Esophagus squamous epithelium (tissue), 5 donors: ENCODE results near the gene JARID2. TPM values are rescaled to one million over a fixed set of nuclear protein-coding genes. Genes with fewer than 3 reads are reported as not detected.

Source experiments
- DNase-seq: peaks from one replicate; lab custom pipeline; 2025; lab: John Stamatoyannopoulos, UW
- H3K27ac ChIP-seq, 4 donors: fragments of 200-600 bp; sonication (generic); one replicate each; pipeline ENCODE4 v1.5.1; 2016 to 2019; ENCODE audit warnings: mild to moderate bottlenecking in 1 of 4
- H3K27me3 ChIP-seq, 4 donors: fragments of 200-600 bp; sonication (generic); 1 replicate in 3 of 4; 2 replicates in 1 of 4; pipeline versions ENCODE4 v1.5.1 to v1.6.0; 2017 to 2021; ENCODE audit warnings: antibody characterized with exemption in 1 of 4
- H3K36me3 ChIP-seq, 3 donors: fragments of 200-600 bp; sonication (generic); one replicate each; pipeline ENCODE4 v1.5.1; 2016 to 2019
- H3K4me1 ChIP-seq, 3 donors: fragments of 200-600 bp; sonication (generic); one replicate each; pipeline ENCODE4 v1.5.1; 2017 to 2019
- H3K4me3 ChIP-seq, 4 donors: fragments of 200-600 bp; sonication (generic); 1 replicate in 3 of 4; 2 replicates in 1 of 4; pipeline ENCODE4 v1.5.1; 2016 to 2019; ENCODE audit warnings: mild to moderate bottlenecking in 2 of 4, moderate library complexity in 1 of 4
- H3K9me3 ChIP-seq, 3 donors: fragments of 200-600 bp; sonication (generic); one replicate each; pipeline ENCODE4 v1.5.1; 2016 to 2019
- POLR2A ChIP-seq, 4 donors: fragments of 450-650 bp; IDR thresholded peaks; one replicate each; pipeline ENCODE4 v1.6.1; 2017; ENCODE audit warnings: antibody characterized with exemption in 4 of 4, mild to moderate bottlenecking in 4 of 4, moderate library complexity in 3 of 4
- WGBS, 2 donors: methylation state at CpG; one replicate each; pipeline ENCODE4 v1.1.5; 2018; 5-methylcytosine and 5-hydroxymethylcytosine counted together
- intact Hi-C: fragments of 100-400 bp; cut with DNase I; formaldehyde crosslinking; loops from one replicate; pipeline ENCODE4 v1.15.0; 2022
- total RNA-seq, 4 donors: library from RNA; depleted of rRNA; stranded (reverse); fragments of >200 nt; gene quantifications; one replicate each; pipeline ENCODE4 v1.1.0, GENCODE V29; 2016
- TF ChIP-seq, protein P1 (sequence below), 6 experiments: fragments of 450-650 bp in 4 of 6; fragments of 200-600 bp in 2 of 6; sonication (generic) in 2 of 6; IDR thresholded peaks; one replicate each; pipeline ENCODE4 v1.5.1; 2016 to 2019; ENCODE audit warnings: antibody characterized with exemption in 6 of 6, mild to moderate bottlenecking in 4 of 6, moderate library complexity in 4 of 6
- donor health status: DM: yes; HTN: yes; CAD: no.

Gene JARID2
- total RNA-seq, 4 donors from 2014 or later: 13.3 to 19.6 (median 16.3) TPM

DNA sequence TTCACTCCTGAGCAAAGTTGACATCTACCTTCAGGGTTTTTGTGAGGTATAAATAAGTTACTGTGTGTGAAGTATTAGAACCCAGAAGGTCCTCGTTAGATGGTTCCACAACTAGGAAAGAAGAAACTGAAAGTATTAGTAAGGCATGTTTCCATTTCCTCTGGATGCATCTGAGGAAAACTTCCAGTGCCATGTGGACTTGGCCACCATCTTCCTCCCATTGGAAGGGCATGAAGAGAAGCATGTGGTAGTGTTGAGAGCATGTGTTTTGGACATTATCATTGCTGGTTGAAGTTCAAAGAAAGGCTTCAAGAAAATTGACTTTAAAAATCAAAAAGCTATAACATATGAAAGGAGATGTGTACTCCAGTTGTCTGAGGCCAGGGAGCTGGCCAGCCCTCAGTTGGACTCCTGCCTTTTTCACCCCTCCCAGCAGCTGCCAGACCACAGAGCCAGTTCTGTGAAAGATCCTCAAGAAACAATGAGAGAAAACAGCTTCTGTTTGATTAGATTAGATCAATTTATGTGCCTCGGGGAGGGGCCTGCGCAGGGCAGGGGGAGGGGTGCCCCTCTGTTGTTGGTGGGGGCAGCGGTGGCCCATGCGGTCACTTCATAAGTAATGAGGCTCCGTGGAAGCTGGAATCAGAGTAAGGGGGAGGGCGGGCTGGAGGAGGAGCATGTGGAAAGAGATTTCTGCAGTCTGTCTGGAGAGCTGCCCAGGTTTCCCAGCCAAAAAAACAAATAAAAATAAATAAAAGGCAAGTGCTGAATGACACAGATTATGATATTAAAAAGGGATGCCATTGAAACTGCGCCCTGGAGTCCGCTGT is 154.0 kb downstream of the JARID2 start:
- H3K27me3 ChIP-seq: no peaks in the 10 kb centered on the region
- no peaks in the 10 kb centered on the region for H3K9me3 ChIP-seq
- 15 to 25% methylated on average over 9 of the region's 9 CpGs for WGBS, 2 donors
- intact Hi-C loops: no loop called here
- peaks cover 20 to 72% (median 28%) of the 10 kb centered on the region in 3 donors for H3K4me1 ChIP-seq
- peak overlapping the region; percentile 31 to 74 (median 50) for H3K27ac ChIP-seq
- TF ChIP-seq POLR2A (IDR thresholded peaks at IDR 0.05): no peak
- TF ChIP-seq, protein P1, sequence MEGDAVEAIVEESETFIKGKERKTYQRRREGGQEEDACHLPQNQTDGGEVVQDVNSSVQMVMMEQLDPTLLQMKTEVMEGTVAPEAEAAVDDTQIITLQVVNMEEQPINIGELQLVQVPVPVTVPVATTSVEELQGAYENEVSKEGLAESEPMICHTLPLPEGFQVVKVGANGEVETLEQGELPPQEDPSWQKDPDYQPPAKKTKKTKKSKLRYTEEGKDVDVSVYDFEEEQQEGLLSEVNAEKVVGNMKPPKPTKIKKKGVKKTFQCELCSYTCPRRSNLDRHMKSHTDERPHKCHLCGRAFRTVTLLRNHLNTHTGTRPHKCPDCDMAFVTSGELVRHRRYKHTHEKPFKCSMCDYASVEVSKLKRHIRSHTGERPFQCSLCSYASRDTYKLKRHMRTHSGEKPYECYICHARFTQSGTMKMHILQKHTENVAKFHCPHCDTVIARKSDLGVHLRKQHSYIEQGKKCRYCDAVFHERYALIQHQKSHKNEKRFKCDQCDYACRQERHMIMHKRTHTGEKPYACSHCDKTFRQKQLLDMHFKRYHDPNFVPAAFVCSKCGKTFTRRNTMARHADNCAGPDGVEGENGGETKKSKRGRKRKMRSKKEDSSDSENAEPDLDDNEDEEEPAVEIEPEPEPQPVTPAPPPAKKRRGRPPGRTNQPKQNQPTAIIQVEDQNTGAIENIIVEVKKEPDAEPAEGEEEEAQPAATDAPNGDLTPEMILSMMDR (IDR thresholded peaks at IDR 0.05): no peak
- no peak for DNase-seq
- H3K36me3 ChIP-seq: no peaks in the 10 kb centered on the region
- H3K4me3 ChIP-seq: peak overlapping the region in 3 of 4 donors; percentile 27 to 48 (median 35)

DNA sequence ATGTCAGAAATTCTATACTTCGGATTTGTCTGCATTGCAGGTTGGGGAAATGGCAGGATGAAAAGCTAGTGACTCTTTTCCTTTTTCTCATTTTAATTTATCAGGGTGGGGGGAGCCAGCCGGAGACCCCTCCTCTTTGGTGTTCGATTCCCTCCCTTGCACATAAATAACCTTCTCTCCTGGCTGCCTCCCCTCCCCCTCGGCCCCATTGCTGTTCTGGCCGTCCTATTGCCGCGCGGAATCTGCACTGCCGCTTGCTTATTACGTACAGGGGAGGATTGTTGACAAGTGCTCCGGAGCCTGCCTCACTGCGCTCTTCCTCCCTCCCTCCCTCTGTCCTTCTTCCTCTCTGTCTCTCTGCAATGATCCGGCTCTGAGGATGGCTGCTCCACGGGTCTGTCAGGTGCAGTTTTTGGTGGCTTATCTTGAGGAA is 154.7 kb downstream of the JARID2 start:
- no peaks in the 10 kb centered on the region for H3K9me3 ChIP-seq
- H3K4me1 ChIP-seq: peaks cover 20 to 76% (median 28%) of the 10 kb centered on the region in 3 donors
- no peaks in the 10 kb centered on the region for H3K27me3 ChIP-seq
- peak overlapping the region in 3 of 4 donors; percentile 45 to 74 (median 55) for H3K27ac ChIP-seq
- intact Hi-C loops: no loop called here
- WGBS, 2 donors: 40 to 54% methylated on average over 14 of the region's 14 CpGs
- DNase-seq: no peak
- TF ChIP-seq POLR2A (IDR thresholded peaks at IDR 0.05): no peak
- TF ChIP-seq, protein P1 (IDR thresholded peaks at IDR 0.05): no peak
- peak overlapping the region in 3 of 4 donors; percentile 27 to 48 (median 35) for H3K4me3 ChIP-seq
- H3K36me3 ChIP-seq: no peaks in the 10 kb centered on the region

DNA sequence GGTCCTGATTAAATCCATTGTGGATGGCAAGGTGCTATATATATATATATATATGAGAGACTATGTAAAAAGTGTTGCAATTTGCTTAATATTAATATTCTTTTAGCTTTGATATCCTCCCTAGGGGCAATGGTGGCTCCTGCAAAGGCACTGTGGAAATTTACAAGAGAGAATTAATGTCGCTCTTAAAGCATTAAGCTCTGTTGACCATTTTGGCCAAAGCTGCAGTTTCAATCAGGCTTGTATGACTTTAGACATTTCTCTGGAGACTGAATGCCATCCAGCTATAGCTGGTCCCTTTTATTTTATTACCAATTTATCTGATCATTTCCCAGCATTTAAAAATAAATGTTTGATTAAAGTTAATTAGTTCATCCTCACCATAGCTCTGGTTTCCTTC is 155.3 kb downstream of the JARID2 start:
- peaks cover 20 to 76% (median 28%) of the 10 kb centered on the region in 3 donors for H3K4me1 ChIP-seq
- intact Hi-C loops: no loop called here
- 78 to 90% methylated on average over 1 of the region's 1 CpG for WGBS, 2 donors
- H3K36me3 ChIP-seq: no peaks in the 10 kb centered on the region
- peak overlapping the region in 2 of 4 donors; percentile 55 to 74 for H3K27ac ChIP-seq
- TF ChIP-seq, protein P1 (IDR thresholded peaks at IDR 0.05): no peak
- TF ChIP-seq POLR2A (IDR thresholded peaks at IDR 0.05): no peak
- H3K9me3 ChIP-seq: no peaks in the 10 kb centered on the region
- no peak for DNase-seq
- no peak overlapping the region for H3K4me3 ChIP-seq
- no peaks in the 10 kb centered on the region for H3K27me3 ChIP-seq

DNA sequence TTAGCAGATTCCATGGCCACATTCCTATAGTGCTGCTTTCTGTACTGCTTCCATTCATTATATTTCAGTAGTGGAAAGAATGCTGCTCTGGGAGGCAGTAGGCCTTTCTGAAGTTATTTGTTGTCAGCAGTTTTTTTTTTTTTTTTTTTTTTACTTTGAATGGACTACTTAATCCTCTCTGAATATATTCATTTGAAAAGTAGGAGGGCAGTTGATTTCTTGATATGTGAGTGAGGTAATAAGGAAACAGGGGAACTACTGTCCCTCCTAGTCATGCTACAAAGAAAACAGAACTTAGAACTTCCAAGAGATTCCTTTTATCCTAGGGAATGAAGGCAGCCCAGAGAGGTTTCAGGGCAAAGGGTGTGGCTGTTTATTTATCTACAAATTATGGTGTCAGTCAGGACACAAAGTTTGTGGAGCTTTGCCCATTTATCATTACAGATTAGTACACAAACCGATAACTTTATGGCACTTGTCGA is 155.9 kb downstream of the JARID2 start:
- Histone ChIP-seq H3K9me3 (no peaks in the 10 kb centered on the region), H3K4me3 (no peak overlapping the region), H3K27me3 (no peaks in the 10 kb centered on the region), H3K4me1 (peaks cover 20 to 72% (median 28%) of the 10 kb centered on the region in 3 donors), H3K27ac (peak overlapping the region; percentile 25 to 74 (median 52)), H3K36me3 (no peaks in the 10 kb centered on the region)
- WGBS, 2 donors: 51 to 60% methylated on average over 2 of the region's 2 CpGs
- no peak for DNase-seq
- TF ChIP-seq, protein P1 (IDR thresholded peaks at IDR 0.05): no peak
- no peak for TF ChIP-seq POLR2A (IDR thresholded peaks at IDR 0.05)
- intact Hi-C loops: no loop called here
